Liver (tissue), 9 donors: Measurements from ENCODE around the gene RNU6-1. TPM values are rescaled to one million over a fixed set of nuclear protein-coding genes. Genes with fewer than 3 reads are reported as not detected.
A peak's percentile ranks its signal among the peaks of the same experiment; 100 is the strongest.

Experiments used
- DNase-seq: peaks from one replicate; pipeline ENCODE4 v3.0.0-alpha.2; 2017; ENCODE audit warnings: low spot score
- H3K27ac ChIP-seq, 2 donors: one replicate each; pipeline ENCODE4 v1.7.0; 2013; ENCODE audit warnings: inconsistent platforms in 2 of 2, low read length in 2 of 2, control low read depth in 1 of 2, low read depth in 1 of 2, mild to moderate bottlenecking in 1 of 2
- H3K27me3 ChIP-seq, 4 donors: one replicate each; pipeline versions ENCODE4 v1.6.1 to v1.7.0; 2013; ENCODE audit warnings: low read length in 3 of 4, inconsistent platforms in 1 of 4, mild to moderate bottlenecking in 1 of 4, moderate library complexity in 1 of 4; ENCODE audit not compliant: control insufficient read depth in 4 of 4, insufficient read depth in 4 of 4
- H3K36me3 ChIP-seq, 4 donors: one replicate each; pipeline versions ENCODE4 v1.6.1 to v1.7.0; 2013; ENCODE audit warnings: low read length in 3 of 4, mild to moderate bottlenecking in 3 of 4, low read depth in 1 of 4, moderate library complexity in 1 of 4; ENCODE audit not compliant: control insufficient read depth in 4 of 4, insufficient read depth in 3 of 4
- H3K4me1 ChIP-seq, 4 donors: one replicate each; pipeline versions ENCODE4 v1.6.1 to v1.7.0; 2013; ENCODE audit warnings: low read length in 3 of 4, mild to moderate bottlenecking in 3 of 4, moderate library complexity in 1 of 4; ENCODE audit not compliant: control insufficient read depth in 4 of 4, insufficient read depth in 4 of 4
- H3K4me3 ChIP-seq, 3 donors: one replicate each; pipeline versions ENCODE4 v1.6.1 to v1.7.0; 2013; ENCODE audit warnings: low read length in 3 of 3, control low read depth in 1 of 3, low read depth in 1 of 3, mild to moderate bottlenecking in 1 of 3
- H3K9ac ChIP-seq, 2 donors: one replicate each; pipeline ENCODE4 v1.7.0; 2013; ENCODE audit warnings: low read length in 2 of 2, mild to moderate bottlenecking in 2 of 2, moderate library complexity in 2 of 2, control low read depth in 1 of 2, low read depth in 1 of 2
- H3K9me3 ChIP-seq, 4 donors: one replicate each; pipeline versions ENCODE4 v1.6.1 to v1.7.0; 2013; ENCODE audit warnings: low read length in 3 of 4; ENCODE audit not compliant: control insufficient read depth in 4 of 4
- ATF3 ChIP-seq: IDR thresholded peaks from 2 replicates; pipeline ENCODE4 v1.6.1; 2016; ENCODE audit warnings: antibody characterized with exemption
- CTCF ChIP-seq: fragments of 150-350 bp; IDR thresholded peaks from 2 replicates; pipeline ENCODE4 v1.5.1; 2017; ENCODE audit warnings: improper control_type of control experiment, low read depth, low read length; ENCODE audit not compliant: missing input control
- FOXA2 ChIP-seq: IDR thresholded peaks from 2 replicates; pipeline ENCODE4 v1.6.1; 2016; ENCODE audit warnings: antibody characterized with exemption
- GABPA ChIP-seq, 2 donors: IDR thresholded peaks in 1 of 2; conservative IDR thresholded peaks in 1 of 2; 2 replicates each; pipeline ENCODE4 v1.6.1; 2016; ENCODE audit warnings: antibody characterized with exemption in 2 of 2, mild to moderate bottlenecking in 1 of 2, moderate library complexity in 1 of 2
- HNF4A ChIP-seq, 2 donors: conservative IDR thresholded peaks; 2 replicates each; pipeline ENCODE4 v1.6.1; 2016; ENCODE audit warnings: antibody characterized with exemption in 2 of 2, mild to moderate bottlenecking in 2 of 2
- JUND ChIP-seq, 2 donors: IDR thresholded peaks; 2 replicates each; pipeline ENCODE4 v1.6.1; 2016; ENCODE audit warnings: antibody characterized with exemption in 2 of 2
- MAX ChIP-seq: IDR thresholded peaks from 2 replicates; pipeline ENCODE4 v1.6.1; 2016; ENCODE audit warnings: antibody characterized with exemption
- NR2F2 ChIP-seq: IDR thresholded peaks from 2 replicates; pipeline ENCODE4 v1.6.1; 2016; ENCODE audit warnings: antibody characterized with exemption
- RAD21 ChIP-seq, 2 donors: IDR thresholded peaks; 2 replicates each; pipeline ENCODE4 v1.6.1; 2016; ENCODE audit warnings: antibody characterized with exemption in 2 of 2, mild to moderate bottlenecking in 2 of 2
- REST ChIP-seq: IDR thresholded peaks from 2 replicates; pipeline ENCODE4 v1.6.1; 2016; ENCODE audit warnings: antibody characterized with exemption, mild to moderate bottlenecking
- RXRA ChIP-seq, 2 donors: IDR thresholded peaks; 2 replicates each; pipeline ENCODE4 v1.6.1; 2017 to 2018; ENCODE audit warnings: antibody characterized with exemption in 2 of 2, mild to moderate bottlenecking in 1 of 2
- SP1 ChIP-seq: IDR thresholded peaks from 2 replicates; pipeline ENCODE4 v1.6.1; 2018; ENCODE audit warnings: antibody characterized with exemption, mild to moderate bottlenecking
- TAF1 ChIP-seq: conservative IDR thresholded peaks from 2 replicates; pipeline ENCODE4 v1.6.1; 2016; ENCODE audit warnings: antibody characterized with exemption, mild to moderate bottlenecking
- YY1 ChIP-seq: IDR thresholded peaks from 2 replicates; pipeline ENCODE4 v1.6.1; 2016; ENCODE audit warnings: antibody characterized with exemption, mild to moderate bottlenecking
- ZBTB33 ChIP-seq: IDR thresholded peaks from 2 replicates; pipeline ENCODE4 v1.6.1; 2016; ENCODE audit warnings: antibody characterized with exemption
- WGBS: extraction: QIAGEN DNeasy Blood & Tissue Kit; methylation state at CpG from one replicate; pipeline ENCODE4 v1.1.7; 2013; 5-methylcytosine and 5-hydroxymethylcytosine counted together
- polyA plus RNA-seq, 2 donors: library from polyadenylated mRNA; stranded (reverse) in 1 of 2; unstranded in 1 of 2; fragments of 200-250 nt in 1 of 2; fragments of >200 nt in 1 of 2; fragmentation: Nextera tagmentation in 1 of 2; extraction: Ambion mirVana in 1 of 2; gene quantifications; one replicate each; pipeline versions ENCODE4 v1.2.1 to v1.2.3, GENCODE V29; 2013 to 2015
- total RNA-seq, 2 donors: library from RNA; depleted of rRNA; stranded (reverse); fragments of >200 nt; gene quantifications; one replicate each; pipeline ENCODE4 v1.2.3, GENCODE V29; 2014
- donor health status: healthy.
- donor health status: healthy.
- donor health status: healthy.
- donor health status: healthy.
- donor health status: healthy.

The RNU6-1 gene
- total and polyA plus RNA-seq, 4 donors = not detected

- no peak for DNase-seq
- Histone ChIP-seq H3K9me3 (peaks cover 0 to 3% (median 0%) of the 10 kb centered on the region in 4 donors), H3K36me3 (no peaks in the 10 kb centered on the region), H3K9ac (no peak overlapping the region), H3K4me1 (peaks cover 25 to 68% (median 34%) of the 10 kb centered on the region in 4 donors), H3K27ac (no peak overlapping the region), H3K27me3 (peaks cover 16 to 32% (median 26%) of the 10 kb centered on the region in 4 donors), H3K4me3 (peak overlapping the region in 1 of 3 donors; percentile 15)
- WGBS = 7% methylated on average over 88 of the region's 88 CpGs
- TF ChIP-seq RXRA (IDR thresholded peaks at IDR 0.05) = no peak
- TF ChIP-seq FOXA2 = no peak
- TF ChIP-seq TAF1 = no peak
- TF ChIP-seq SP1 = no peak
- no peak for TF ChIP-seq YY1
- no peak for TF ChIP-seq REST
- TF ChIP-seq HNF4A (conservative IDR thresholded peaks at IDR 0.05) = no peak
- no peak for TF ChIP-seq ZBTB33
- no peak for TF ChIP-seq MAX
- TF ChIP-seq RAD21 (IDR thresholded peaks at IDR 0.05) = no peak
- TF ChIP-seq NR2F2 = no peak
- no peak for TF ChIP-seq GABPA (IDR thresholded peaks at IDR 0.05 in 1 of 2, conservative IDR thresholded peaks at IDR 0.05 in 1 of 2)
- TF ChIP-seq CTCF = no peak
- TF ChIP-seq ATF3 = no peak
- TF ChIP-seq JUND (IDR thresholded peaks at IDR 0.05) = no peak
These were observed 12.9 kb downstream of the RNU6-1 start for GRCh38 chr15:67826717-67827561.
